Fibroblast of lung (primary cell): ENCODE results near the gene OGFR.

ENCODE experiments used
- EZH2 ChIP-seq: IDR thresholded peaks from 2 replicates; pipeline ENCODE4 v1.5.1; 2012; ENCODE audit warnings: low read length, control low read depth, mild to moderate bottlenecking; ENCODE audit errors: missing control alignments
- TF ChIP-seq, protein P1 (sequence below), 2 donors: IDR thresholded peaks in 1 of 2; conservative IDR thresholded peaks in 1 of 2; 1 replicate in 1 of 2; 2 replicates in 1 of 2; pipeline ENCODE4 v1.5.1; 2011 to 2012; ENCODE audit warnings: low read length in 2 of 2, control low read depth in 1 of 2, inconsistent platforms in 1 of 2, low read depth in 1 of 2, mild to moderate bottlenecking in 1 of 2

DNA sequence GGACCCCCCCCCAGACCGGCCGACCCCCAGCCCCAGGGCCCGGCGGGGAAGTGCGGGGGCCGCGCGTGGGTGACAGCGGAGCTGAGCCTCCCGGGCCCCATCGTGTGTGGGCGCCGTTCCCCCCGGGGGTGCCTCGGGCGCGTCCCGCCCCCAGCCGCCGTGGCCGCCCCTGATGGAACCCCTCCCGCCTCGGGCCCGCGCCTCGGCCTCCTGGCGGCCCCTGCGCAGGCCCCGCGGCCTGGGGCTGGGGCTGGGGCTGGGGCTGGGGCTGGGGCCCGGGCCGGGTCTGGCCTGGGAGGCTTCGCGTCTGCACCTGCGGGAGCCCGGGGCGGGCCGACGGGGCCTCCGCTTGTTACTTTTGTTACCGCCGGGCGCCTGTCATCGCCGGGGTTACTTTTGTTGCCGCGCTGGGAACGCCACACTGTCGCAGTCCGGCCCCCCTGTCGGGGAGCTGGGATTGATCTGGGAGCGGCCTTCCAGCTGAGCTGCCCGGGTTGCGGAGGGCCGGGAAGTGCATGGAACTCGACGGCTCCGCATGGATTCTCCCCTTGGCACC, 598 bp downstream of the OGFR start:
- TF ChIP-seq, protein P1, sequence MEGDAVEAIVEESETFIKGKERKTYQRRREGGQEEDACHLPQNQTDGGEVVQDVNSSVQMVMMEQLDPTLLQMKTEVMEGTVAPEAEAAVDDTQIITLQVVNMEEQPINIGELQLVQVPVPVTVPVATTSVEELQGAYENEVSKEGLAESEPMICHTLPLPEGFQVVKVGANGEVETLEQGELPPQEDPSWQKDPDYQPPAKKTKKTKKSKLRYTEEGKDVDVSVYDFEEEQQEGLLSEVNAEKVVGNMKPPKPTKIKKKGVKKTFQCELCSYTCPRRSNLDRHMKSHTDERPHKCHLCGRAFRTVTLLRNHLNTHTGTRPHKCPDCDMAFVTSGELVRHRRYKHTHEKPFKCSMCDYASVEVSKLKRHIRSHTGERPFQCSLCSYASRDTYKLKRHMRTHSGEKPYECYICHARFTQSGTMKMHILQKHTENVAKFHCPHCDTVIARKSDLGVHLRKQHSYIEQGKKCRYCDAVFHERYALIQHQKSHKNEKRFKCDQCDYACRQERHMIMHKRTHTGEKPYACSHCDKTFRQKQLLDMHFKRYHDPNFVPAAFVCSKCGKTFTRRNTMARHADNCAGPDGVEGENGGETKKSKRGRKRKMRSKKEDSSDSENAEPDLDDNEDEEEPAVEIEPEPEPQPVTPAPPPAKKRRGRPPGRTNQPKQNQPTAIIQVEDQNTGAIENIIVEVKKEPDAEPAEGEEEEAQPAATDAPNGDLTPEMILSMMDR (conservative IDR thresholded peaks at IDR 0.05 in 1 of 2, IDR thresholded peaks at IDR 0.05 in 1 of 2; ENCODE audit: low read depth in 1 of 2, low read length in 2 of 2): peak in 1 of 2 donors; percentile 11
- TF ChIP-seq EZH2: no peak
